ES-I3 (cell line): ENCODE measurements around the gene PCDHGA3.
"Not testable (repeated sequence)": the region's sequence is repeated elsewhere in the genome, so short reads cannot be mapped to it uniquely, and the experiment has no call there.

Experiments used
- H3K36me3 ChIP-seq: 2 replicates; pipeline ENCODE4 v1.6.1; 2013; ENCODE audit warnings: mild to moderate bottlenecking, low read length, control low read depth, moderate library complexity; ENCODE audit not compliant: insufficient read depth
- H3K4me1 ChIP-seq: 2 replicates; pipeline ENCODE4 v1.6.1; 2013; ENCODE audit warnings: mild to moderate bottlenecking, control low read depth, low read length; ENCODE audit not compliant: insufficient read depth
- H3K9ac ChIP-seq: 2 replicates; pipeline ENCODE4 v1.6.1; 2013; ENCODE audit warnings: low read depth, mild to moderate bottlenecking, low read length, moderate library complexity
- H3K9me3 ChIP-seq: 2 replicates; pipeline ENCODE4 v1.6.1; 2013; ENCODE audit warnings: mild to moderate bottlenecking, low read length, moderate library complexity; ENCODE audit not compliant: control insufficient read depth, insufficient read depth

The PCDHGA3 gene

GRCh38 chr5:141359790-141360426, 16.3 kb downstream of the PCDHGA3 start, which contains the start of gene PCDHGB2:
PCDHGB2 (plus strand) TSS chr5:141359994; CDS start chr5:141360136, 142 bp downstream.
- Histone ChIP-seq H3K36me3 (no peaks in the 10 kb centered on the region), H3K9ac (no peak within 1 kb of the TSS; the same call in 1 of the 2 replicates), H3K9me3 (peaks cover 8% of the 10 kb centered on the region; the same call in 1 of the 2 replicates), H3K4me1 (peaks cover 3% of the 10 kb centered on the region; the same call in 1 of the 2 replicates)

- peaks cover 8% of the 10 kb centered on the region; the same call in 1 of the 2 replicates for H3K9me3 ChIP-seq
Observed at GRCh38 chr5:141360685-141361084, 17.1 kb downstream of the PCDHGA3 start.

GRCh38 chr5:141362719-141363118, 19.1 kb downstream of the PCDHGA3 start:
- Histone ChIP-seq H3K4me1 (peaks cover 3% of the 10 kb centered on the region; the same call in 1 of the 2 replicates), H3K36me3 (no peaks in the 10 kb centered on the region), H3K9ac (no peak overlapping the region), H3K9me3 (peaks cover 8% of the 10 kb centered on the region; the same call in 1 of the 2 replicates)

More at GRCh38 chr5:141360685-141361084, 17.1 kb downstream of the PCDHGA3 start:
- Histone ChIP-seq H3K9ac (no peak overlapping the region), H3K4me1 (peaks cover 3% of the 10 kb centered on the region; the same call in 1 of the 2 replicates), H3K36me3 (no peaks in the 10 kb centered on the region)

- Histone ChIP-seq H3K4me1 (peaks cover 3% of the 10 kb centered on the region; the same call in 1 of the 2 replicates), H3K36me3 (no peaks in the 10 kb centered on the region), H3K9me3 (peaks cover 8% of the 10 kb centered on the region; the same call in 1 of the 2 replicates), H3K9ac (no peak within 1 kb of the TSS)
Observed at GRCh38 chr5:141363952-141364660, 20.5 kb downstream of the PCDHGA3 start, which contains the start of gene PCDHGA5. PCDHGA5 (plus strand) TSS chr5:141364162; CDS start chr5:141364331, 169 bp downstream.

- H3K9me3 ChIP-seq, result no peaks in the 10 kb centered on the region; the same call in 1 of the 2 replicates
- H3K36me3 ChIP-seq, result no peaks in the 10 kb centered on the region
- peaks cover 3% of the 10 kb centered on the region; the same call in 1 of the 2 replicates for H3K4me1 ChIP-seq
- no peak overlapping the region for H3K9ac ChIP-seq
Observed at GRCh38 chr5:141366016-141366896, 22.6 kb downstream of the PCDHGA3 start.

GRCh38 chr5:141369994-141370848, 26.6 kb downstream of the PCDHGA3 start, which contains the start of gene PCDHGB3:
PCDHGB3 (plus strand) TSS chr5:141370242; CDS start chr5:141370395, 153 bp downstream.
- no peaks in the 10 kb centered on the region for H3K4me1 ChIP-seq
- no peak within 1 kb of the TSS for H3K9ac ChIP-seq

GRCh38 chr5:141371572-141372475, 28.2 kb downstream of the PCDHGA3 start:
- Histone ChIP-seq H3K9me3 (peaks cover 5% of the 10 kb centered on the region), H3K4me1 (no peaks in the 10 kb centered on the region), H3K36me3 (no peaks in the 10 kb centered on the region), H3K9ac (no peak overlapping the region)

More at GRCh38 chr5:141369994-141370848, 26.6 kb downstream of the PCDHGA3 start, which contains the start of gene PCDHGB3:
- no peaks in the 10 kb centered on the region for H3K36me3 ChIP-seq
- peaks cover 5% of the 10 kb centered on the region for H3K9me3 ChIP-seq

- H3K9me3 ChIP-seq, result peaks cover 7% of the 10 kb centered on the region
- H3K9ac ChIP-seq, result no peak within 1 kb of the TSS
Observed at GRCh38 chr5:141373673-141374317, 30.2 kb downstream of the PCDHGA3 start, which contains the start of gene PCDHGA6. PCDHGA6 (plus strand) TSS chr5:141373891; CDS start chr5:141374084, 193 bp downstream.

GRCh38 chr5:141374627-141375026, 31.0 kb downstream of the PCDHGA3 start:
- H3K4me1 ChIP-seq, result no peaks in the 10 kb centered on the region
- no peaks in the 10 kb centered on the region for H3K36me3 ChIP-seq
- peaks cover 7% of the 10 kb centered on the region for H3K9me3 ChIP-seq
- H3K9ac ChIP-seq, result no peak overlapping the region

More at GRCh38 chr5:141373673-141374317, 30.2 kb downstream of the PCDHGA3 start, which contains the start of gene PCDHGA6:
- Histone ChIP-seq H3K4me1 (no peaks in the 10 kb centered on the region), H3K36me3 (no peaks in the 10 kb centered on the region)

- H3K4me1 ChIP-seq, H3K9me3 ChIP-seq, H3K9ac ChIP-seq, H3K36me3 ChIP-seq: not testable (repeated sequence)
Observed at GRCh38 chr5:141375444-141376155, 32.0 kb downstream of the PCDHGA3 start.

- H3K9ac ChIP-seq, result no peak within 1 kb of the TSS
- no peaks in the 10 kb centered on the region for H3K4me1 ChIP-seq
- no peaks in the 10 kb centered on the region; the same call in 1 of the 2 replicates for H3K9me3 ChIP-seq
- no peaks in the 10 kb centered on the region for H3K36me3 ChIP-seq
Observed at GRCh38 chr5:141382469-141383294, 39.1 kb downstream of the PCDHGA3 start, which contains the start of gene PCDHGA7. PCDHGA7 (plus strand) TSS chr5:141382742; CDS start chr5:141382900, 158 bp downstream.
